Thoracic aorta (tissue), 2 donors: ENCODE data around the gene OR51I2. TPM values are rescaled to one million over a fixed set of nuclear protein-coding genes. Genes with fewer than 3 reads are reported as not detected.

Source experiments
- ATAC-seq: fragments of 150-250 bp; one replicate; pipeline ENCODE4 v1.8.0; 2017; ENCODE audit warnings: low read depth; ENCODE audit not compliant: insufficient number of reproducible peaks, low FRiP score
- DNase-seq: peaks from one replicate; pipeline ENCODE4 v3.0.0-alpha.2; 2020; ENCODE audit warnings: low spot score
- H3K27ac ChIP-seq, 2 donors: fragments of 200-600 bp; sonication (generic); 1 replicate in 1 of 2; 2 replicates in 1 of 2; pipeline ENCODE4 v1.5.1; 2016; ENCODE audit warnings: mild to moderate bottlenecking in 2 of 2, moderate library complexity in 2 of 2
- H3K27me3 ChIP-seq: fragments of 200-600 bp; sonication (generic); replicated peaks from 2 replicates; pipeline ENCODE4 v1.6.0; 2016; ENCODE audit warnings: mild to moderate bottlenecking; ENCODE audit not compliant: insufficient read depth
- H3K36me3 ChIP-seq: fragments of 200-600 bp; sonication (generic); one replicate; pipeline ENCODE4 v1.5.1; 2016
- H3K4me1 ChIP-seq, 2 donors: fragments of 200-600 bp; sonication (generic); 1 replicate in 1 of 2; 2 replicates in 1 of 2; pipeline versions ENCODE4 v1.5.1 to v1.6.0; 2016; ENCODE audit warnings: low read depth in 2 of 2, mild to moderate bottlenecking in 1 of 2; ENCODE audit not compliant: control insufficient read depth in 1 of 2
- H3K4me3 ChIP-seq: fragments of 200-600 bp; sonication (generic); 2 replicates; pipeline ENCODE4 v1.5.1; 2016; ENCODE audit warnings: mild to moderate bottlenecking
- H3K9me3 ChIP-seq: fragments of 200-600 bp; sonication (generic); 2 replicates; pipeline ENCODE4 v1.5.1; 2016
- total RNA-seq, 2 donors: library from RNA; depleted of rRNA; stranded (reverse); fragments of >200 nt; gene quantifications; one replicate each; pipeline versions ENCODE4 v1.1.0 to v1.2.3, GENCODE V29; 2016
- TF ChIP-seq, protein P1 (sequence below): fragments of 200-600 bp; sonication (generic); IDR thresholded peaks from one replicate; pipeline ENCODE4 v1.5.1; 2019; ENCODE audit warnings: antibody characterized with exemption

OR51I2 gene
- total RNA-seq, 2 donors from 2014 or later, result not detected

DNA sequence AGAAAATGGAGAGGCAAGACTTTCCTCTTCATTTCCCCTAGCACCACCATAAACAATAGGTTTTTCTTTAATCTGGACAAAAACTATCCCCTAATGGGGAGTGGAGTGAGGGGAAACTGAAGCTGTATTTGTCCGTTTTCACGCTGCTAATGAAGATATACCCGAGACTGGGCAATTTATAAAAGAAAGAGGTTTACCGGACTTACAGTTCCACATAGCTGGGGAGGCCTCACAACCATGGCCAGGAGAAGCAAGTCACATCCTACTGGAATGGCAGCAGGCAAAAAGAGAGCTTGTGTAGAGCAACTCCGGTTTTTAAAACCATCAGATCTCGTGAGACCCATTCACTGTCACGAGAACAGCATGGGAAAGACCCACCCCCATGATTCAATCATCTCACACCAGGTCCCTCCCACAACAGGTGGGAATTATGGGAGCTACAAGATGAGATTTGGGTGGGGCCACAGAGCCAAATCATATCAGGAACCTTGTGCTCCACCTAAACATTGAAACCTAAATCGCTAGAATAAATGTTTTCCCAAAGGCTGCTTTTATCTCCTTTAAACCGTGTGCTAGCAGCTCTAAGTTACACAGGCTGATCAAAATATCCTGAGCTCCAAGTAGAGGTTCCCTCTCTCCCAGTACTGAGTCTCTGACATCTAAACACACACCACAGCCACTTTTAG is 56.4 kb downstream of the OR51I2 start:
- ATAC-seq, result no peak
- Histone ChIP-seq H3K4me1 (no peaks in the 10 kb centered on the region), H3K9me3 (no peaks in the 10 kb centered on the region), H3K27ac (no peak overlapping the region), H3K36me3 (no peaks in the 10 kb centered on the region), H3K4me3 (no peak overlapping the region), H3K27me3 (no peaks in the 10 kb centered on the region)
- TF ChIP-seq, protein P1, sequence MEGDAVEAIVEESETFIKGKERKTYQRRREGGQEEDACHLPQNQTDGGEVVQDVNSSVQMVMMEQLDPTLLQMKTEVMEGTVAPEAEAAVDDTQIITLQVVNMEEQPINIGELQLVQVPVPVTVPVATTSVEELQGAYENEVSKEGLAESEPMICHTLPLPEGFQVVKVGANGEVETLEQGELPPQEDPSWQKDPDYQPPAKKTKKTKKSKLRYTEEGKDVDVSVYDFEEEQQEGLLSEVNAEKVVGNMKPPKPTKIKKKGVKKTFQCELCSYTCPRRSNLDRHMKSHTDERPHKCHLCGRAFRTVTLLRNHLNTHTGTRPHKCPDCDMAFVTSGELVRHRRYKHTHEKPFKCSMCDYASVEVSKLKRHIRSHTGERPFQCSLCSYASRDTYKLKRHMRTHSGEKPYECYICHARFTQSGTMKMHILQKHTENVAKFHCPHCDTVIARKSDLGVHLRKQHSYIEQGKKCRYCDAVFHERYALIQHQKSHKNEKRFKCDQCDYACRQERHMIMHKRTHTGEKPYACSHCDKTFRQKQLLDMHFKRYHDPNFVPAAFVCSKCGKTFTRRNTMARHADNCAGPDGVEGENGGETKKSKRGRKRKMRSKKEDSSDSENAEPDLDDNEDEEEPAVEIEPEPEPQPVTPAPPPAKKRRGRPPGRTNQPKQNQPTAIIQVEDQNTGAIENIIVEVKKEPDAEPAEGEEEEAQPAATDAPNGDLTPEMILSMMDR, result no peak
- DNase-seq, result no peak

Other genes starting within 250 kb of the OR51I2 start
- gene OR51V1, start 248.6 kb upstream of the OR51I2 start, total RNA-seq, result not detected
- gene HBB, start 222.3 kb upstream of the OR51I2 start, total RNA-seq, result 100 to 1,000 TPM in 1 of 2 donors, 10 to 100 TPM in 1; 10.2 to 257 TPM
- not detected for gene HBD, start 214.8 kb upstream of the OR51I2 start, total RNA-seq
- gene HBG1, start 199.5 kb upstream of the OR51I2 start, total RNA-seq, result not detected
- not detected for gene HBG2, start 194.5 kb upstream of the OR51I2 start, total RNA-seq
- gene HBE1, start 179.4 kb upstream of the OR51I2 start, total RNA-seq, result not detected
- not detected for gene OR51B4, start 147.4 kb upstream of the OR51I2 start, total RNA-seq
- gene OR51B2, start 125.0 kb upstream of the OR51I2 start, total RNA-seq, result not detected
- 1 to 10 TPM in 1 of 2 donors, under 1 TPM in 1; 0.49 to 4.2 TPM for gene OR51B5, start 105.8 kb upstream of the OR51I2 start, total RNA-seq
- gene OR51B6, start 97.8 kb upstream of the OR51I2 start, total RNA-seq, result not detected
- not detected for gene OR51M1, start 65.5 kb upstream of the OR51I2 start, total RNA-seq
- gene OR51Q1, start 27.2 kb upstream of the OR51I2 start, total RNA-seq, result not detected
- gene OR51I1, start 7.8 kb upstream of the OR51I2 start, total RNA-seq, result not detected
- not detected for gene OR52D1, start 39.4 kb downstream of the OR51I2 start, total RNA-seq
- gene UBQLN3, start 60.6 kb downstream of the OR51I2 start, total RNA-seq, result 1 to 10 TPM in 1 of 2 donors, under 1 TPM in 1; 0.63 to 1.5 TPM
- gene UBQLNL, start 67.4 kb downstream of the OR51I2 start, total RNA-seq, result 1 to 10 TPM in 1 of 2 donors, under 1 TPM in 1; 0.56 to 1.4 TPM
- 1 to 10 TPM in 1 of 2 donors, under 1 TPM in 1; 0.81 to 2.0 TPM for gene OR52H1, start 99.2 kb downstream of the OR51I2 start, total RNA-seq
- not detected for gene OR52B6, start 131.6 kb downstream of the OR51I2 start, total RNA-seq
- 1 to 10 TPM; 3.0 to 6.5 TPM for gene TRIM6, start 147.3 kb downstream of the OR51I2 start, total RNA-seq
- 1 to 10 TPM; 6.9 to 7.7 TPM for gene TRIM34, start 175.7 kb downstream of the OR51I2 start, total RNA-seq
- 10 to 100 TPM; 35.5 to 36.4 TPM for gene TRIM5, start 235.8 kb downstream of the OR51I2 start, total RNA-seq
- gene TRIM22, start 240.5 kb downstream of the OR51I2 start, total RNA-seq, result 100 to 1,000 TPM; 119 to 129 TPM